Neuron (in vitro differentiated cells): ENCODE results near the gene IRGC.

Experiments
- H2AFZ ChIP-seq: one replicate; pipeline ENCODE4 v1.6.1; 2013; ENCODE audit warnings: low read depth, mild to moderate bottlenecking, inconsistent platforms, low read length, moderate library complexity
- H3K27me3 ChIP-seq: one replicate; pipeline ENCODE4 v1.6.1; 2013; ENCODE audit warnings: low read length; ENCODE audit not compliant: insufficient read depth
- H3K36me3 ChIP-seq: one replicate; pipeline ENCODE4 v1.6.1; 2013; ENCODE audit warnings: low read length; ENCODE audit not compliant: insufficient read depth
- H3K4me1 ChIP-seq: one replicate; pipeline ENCODE4 v1.6.1; 2013; ENCODE audit warnings: low read length; ENCODE audit not compliant: insufficient read depth
- H3K4me3 ChIP-seq: 2 replicates; pipeline ENCODE4 v1.5.1; 2013; ENCODE audit warnings: mild to moderate bottlenecking, low read length, moderate library complexity
- H3K9me3 ChIP-seq: one replicate; pipeline ENCODE4 v1.6.1; 2013; ENCODE audit warnings: low read length

IRGC gene

GRCh38 chr19:43720936-43721335 lies 5.1 kb downstream of the IRGC start:
- no peaks in the 10 kb centered on the region for H3K36me3 ChIP-seq
- peaks cover 4% of the 10 kb centered on the region for H3K27me3 ChIP-seq
- no peaks in the 10 kb centered on the region for H3K9me3 ChIP-seq
- no peak overlapping the region for H2AFZ ChIP-seq
- no peak overlapping the region for H3K4me3 ChIP-seq
- H3K4me1 ChIP-seq: no peaks in the 10 kb centered on the region

DNA sequence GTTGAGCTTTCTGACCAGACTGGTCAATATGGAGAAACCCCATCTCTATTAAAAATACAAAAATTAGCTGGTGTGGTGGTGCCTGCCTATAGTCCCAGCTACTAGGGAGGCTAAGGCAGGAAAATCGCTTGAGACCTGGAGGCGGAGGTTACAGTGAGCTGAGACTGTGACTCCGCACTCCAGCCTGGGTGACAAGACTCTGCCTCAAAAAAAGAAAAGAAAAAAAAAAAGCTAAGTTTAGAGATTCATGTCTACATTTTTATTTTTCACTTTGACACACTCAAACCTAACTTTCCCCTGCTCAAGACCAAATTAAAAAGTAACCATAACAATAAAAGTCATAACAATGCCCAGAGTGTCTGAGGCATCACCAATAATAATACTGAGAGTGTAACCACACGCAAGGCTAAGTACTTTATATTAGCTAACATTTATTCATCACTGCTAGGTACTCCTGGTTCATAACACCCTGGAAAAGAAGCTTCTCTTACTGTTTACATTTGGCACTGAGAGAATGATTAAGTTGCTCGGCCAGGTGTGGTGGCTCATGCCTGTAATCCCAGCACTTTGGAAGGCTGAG lies 5.7 kb downstream of the IRGC start:
- H3K4me3 ChIP-seq: no peak overlapping the region
- no peaks in the 10 kb centered on the region for H3K36me3 ChIP-seq
- no peaks in the 10 kb centered on the region for H3K9me3 ChIP-seq
- H2AFZ ChIP-seq: no peak overlapping the region
- no peaks in the 10 kb centered on the region for H3K4me1 ChIP-seq
- H3K27me3 ChIP-seq: peaks cover 4% of the 10 kb centered on the region

- Histone ChIP-seq H2AFZ (no peak overlapping the region), H3K4me1 (no peaks in the 10 kb centered on the region), H3K4me3 (no peak overlapping the region), H3K9me3 (no peaks in the 10 kb centered on the region), H3K27me3 (peaks cover 4% of the 10 kb centered on the region), H3K36me3 (peaks cover 2% of the 10 kb centered on the region)
Measured at GRCh38 chr19:43723588-43723987, 7.7 kb downstream of the IRGC start.

GRCh38 chr19:43724896-43725295 lies 9.0 kb downstream of the IRGC start:
- H3K4me1 ChIP-seq: no peaks in the 10 kb centered on the region
- no peak overlapping the region for H2AFZ ChIP-seq
- H3K9me3 ChIP-seq: no peaks in the 10 kb centered on the region
- H3K27me3 ChIP-seq: peaks cover 4% of the 10 kb centered on the region
- peaks cover 15% of the 10 kb centered on the region for H3K36me3 ChIP-seq
- H3K4me3 ChIP-seq: no peak overlapping the region

DNA sequence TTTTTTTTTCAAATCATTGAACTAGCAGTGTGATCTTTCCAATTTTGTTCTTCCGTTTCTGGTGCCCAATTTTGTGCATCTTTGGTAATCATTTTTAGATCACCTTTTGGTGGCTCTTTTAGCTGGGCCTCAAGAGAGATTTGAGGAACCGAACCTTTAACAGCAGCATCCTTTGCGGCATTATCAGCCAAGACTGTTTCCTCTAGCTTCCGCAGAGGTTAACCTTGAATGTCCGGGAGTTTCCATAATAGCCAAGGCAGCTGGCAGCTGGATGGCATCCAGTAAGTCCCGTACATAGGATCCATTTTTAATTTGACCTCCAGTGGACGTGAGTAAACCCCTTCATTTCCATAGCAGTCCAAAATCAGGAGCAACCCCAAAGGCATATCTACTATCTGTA lies 9.6 kb downstream of the IRGC start:
- Histone ChIP-seq H3K9me3 (no peaks in the 10 kb centered on the region), H2AFZ (no peak overlapping the region), H3K4me3 (no peak overlapping the region), H3K27me3 (peaks cover 4% of the 10 kb centered on the region), H3K4me1 (no peaks in the 10 kb centered on the region), H3K36me3 (peaks cover 16% of the 10 kb centered on the region)

DNA sequence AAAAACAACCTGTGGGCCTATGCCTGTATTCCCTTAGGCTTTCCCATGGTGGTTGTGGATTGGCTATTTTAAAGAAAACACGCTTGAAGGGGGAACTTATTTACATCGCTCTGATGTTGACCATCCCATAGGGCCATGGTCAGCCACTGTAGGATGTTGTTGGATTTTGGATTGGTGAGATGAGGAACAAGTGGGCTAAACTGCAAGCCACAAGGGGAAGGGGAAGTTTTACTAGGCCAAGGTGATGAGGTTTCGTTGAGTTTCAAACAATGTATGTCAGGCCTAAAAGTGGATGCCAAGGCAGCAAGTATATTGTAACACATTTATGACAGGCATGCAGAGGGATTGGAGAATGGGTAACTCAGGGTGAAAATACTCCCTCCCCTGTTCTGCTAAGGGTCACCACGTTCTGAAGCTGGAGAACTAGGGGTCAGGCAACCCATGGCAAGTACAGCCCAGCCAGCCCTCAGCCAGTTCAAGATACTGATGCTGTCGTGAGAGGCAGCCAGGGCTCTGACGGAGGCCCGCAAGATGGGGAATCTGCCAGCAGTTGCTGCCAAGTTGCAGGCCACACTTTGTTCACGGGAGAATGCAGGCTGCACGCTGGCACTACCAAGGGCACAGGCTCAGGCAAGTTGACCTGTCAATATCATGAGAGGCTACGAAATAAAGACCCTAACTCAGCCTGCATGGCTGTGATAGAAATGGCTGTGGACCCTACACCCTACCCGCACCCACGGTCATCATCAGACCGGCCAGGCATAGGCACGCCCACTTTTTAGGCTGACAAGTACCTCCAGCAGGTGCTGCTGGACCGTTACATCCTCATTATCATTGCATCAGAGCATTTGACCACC lies 11.1 kb downstream of the IRGC start:
- Histone ChIP-seq H3K36me3 (peaks cover 29% of the 10 kb centered on the region), H3K4me3 (no peak overlapping the region)

DNA sequence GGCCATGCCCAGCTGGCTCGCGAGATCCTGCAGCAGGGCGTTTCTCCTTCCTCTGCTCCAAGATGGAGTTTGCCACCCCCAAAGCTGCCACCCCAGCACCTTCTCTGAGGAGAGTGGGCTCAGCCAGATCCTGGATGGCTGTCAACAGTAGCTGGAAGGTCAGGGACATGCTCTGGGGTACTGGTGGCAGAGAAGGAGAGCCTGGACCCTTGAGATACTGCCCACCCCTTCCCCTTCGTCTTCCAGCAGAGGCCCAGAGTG lies 11.6 kb downstream of the IRGC start:
- no peaks in the 10 kb centered on the region for H3K9me3 ChIP-seq
- H2AFZ ChIP-seq: no peak overlapping the region
- H3K4me1 ChIP-seq: no peaks in the 10 kb centered on the region
- no peak overlapping the region for H3K4me3 ChIP-seq
- no peaks in the 10 kb centered on the region for H3K27me3 ChIP-seq
- peaks cover 34% of the 10 kb centered on the region for H3K36me3 ChIP-seq

More for the DNA sequence above, 11.1 kb downstream of the IRGC start:
- Histone ChIP-seq H3K9me3 (no peaks in the 10 kb centered on the region), H3K27me3 (no peaks in the 10 kb centered on the region), H2AFZ (no peak overlapping the region), H3K4me1 (no peaks in the 10 kb centered on the region)

GRCh38 chr19:43729919-43730318 lies 14.0 kb downstream of the IRGC start:
- Histone ChIP-seq H3K4me3 (no peak overlapping the region), H3K4me1 (no peaks in the 10 kb centered on the region), H2AFZ (no peak overlapping the region), H3K36me3 (peaks cover 56% of the 10 kb centered on the region), H3K9me3 (no peaks in the 10 kb centered on the region), H3K27me3 (no peaks in the 10 kb centered on the region)

- Histone ChIP-seq H3K4me3 (no peak overlapping the region), H3K27me3 (no peaks in the 10 kb centered on the region), H3K36me3 (peaks cover 65% of the 10 kb centered on the region), H2AFZ (no peak overlapping the region), H3K9me3 (no peaks in the 10 kb centered on the region), H3K4me1 (no peaks in the 10 kb centered on the region)
Measured at GRCh38 chr19:43731346-43731745, 15.5 kb downstream of the IRGC start.

GRCh38 chr19:43731846-43732245 lies 16.0 kb downstream of the IRGC start:
- H3K36me3 ChIP-seq: peaks cover 70% of the 10 kb centered on the region
- no peaks in the 10 kb centered on the region for H3K4me1 ChIP-seq
- H3K27me3 ChIP-seq: no peaks in the 10 kb centered on the region
- H3K4me3 ChIP-seq: no peak overlapping the region
- no peaks in the 10 kb centered on the region for H3K9me3 ChIP-seq
- no peak overlapping the region for H2AFZ ChIP-seq

GRCh38 chr19:43735013-43735412 lies 19.1 kb downstream of the IRGC start:
- Histone ChIP-seq H3K9me3 (no peaks in the 10 kb centered on the region), H3K27me3 (no peaks in the 10 kb centered on the region), H3K36me3 (peaks cover 82% of the 10 kb centered on the region)

GRCh38 chr19:43735957-43736356 lies 20.1 kb downstream of the IRGC start:
- Histone ChIP-seq H3K4me1 (no peaks in the 10 kb centered on the region), H3K4me3 (no peak overlapping the region), H3K36me3 (peaks cover 88% of the 10 kb centered on the region), H2AFZ (no peak overlapping the region), H3K27me3 (no peaks in the 10 kb centered on the region), H3K9me3 (no peaks in the 10 kb centered on the region)

More at GRCh38 chr19:43735013-43735412, 19.1 kb downstream of the IRGC start:
- no peaks in the 10 kb centered on the region for H3K4me1 ChIP-seq
- no peak overlapping the region for H2AFZ ChIP-seq
- H3K4me3 ChIP-seq: no peak overlapping the region

DNA sequence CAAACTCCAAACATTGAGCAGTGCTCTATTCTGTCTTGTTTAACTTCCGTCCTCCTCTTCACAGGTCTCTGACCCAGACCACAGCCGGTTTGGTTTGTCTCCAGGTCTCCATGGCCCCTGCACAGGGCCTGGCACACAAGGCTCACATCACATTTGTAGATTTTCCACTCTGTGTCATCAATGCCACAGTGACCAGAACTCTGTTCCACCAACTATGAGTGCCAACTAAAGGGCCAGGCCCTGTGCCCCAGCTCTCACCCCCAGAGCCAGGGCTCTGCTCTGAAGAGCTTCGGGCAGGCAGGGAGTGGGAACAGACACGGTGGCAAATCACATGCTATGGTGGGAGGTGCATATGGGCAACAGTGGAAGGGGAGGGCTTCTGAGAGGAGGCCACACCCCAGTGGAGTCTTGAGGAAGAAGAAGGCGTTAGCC lies 22.9 kb downstream of the IRGC start:
- Histone ChIP-seq H3K4me3 (no peak overlapping the region), H2AFZ (no peak overlapping the region), H3K4me1 (no peaks in the 10 kb centered on the region), H3K9me3 (no peaks in the 10 kb centered on the region), H3K27me3 (no peaks in the 10 kb centered on the region), H3K36me3 (peaks cover 81% of the 10 kb centered on the region)
